ENCODE results near the gene PGAP1. TPM values are rescaled to one million over a fixed set of nuclear protein-coding genes. Genes with fewer than 3 reads are reported as not detected.

The PGAP1 gene
- total RNA-seq, 1 experiment from 2014 or later = 7.1 TPM

GRCh38 chr2:196839574-196839973, 86.9 kb downstream of the PGAP1 start:
- CTCF ChIA-PET = no interaction called here
- no peak overlapping the region for H3K9ac ChIP-seq (ENCODE audit: low read length)
- POLR2A ChIA-PET = no interaction called here
- no peaks in the 10 kb centered on the region for H3K9me2 ChIP-seq (ENCODE audit: insufficient read depth)
- H3K4me3 ChIP-seq (replicated peaks in 1 of 2; ENCODE audit: low read depth in 1 of 2, low read length in 2 of 2) = no peak overlapping the region
- no peak for DNase-seq (ENCODE audit: low read depth, low spot score)
- H3K4me1 ChIP-seq (ENCODE audit: control insufficient read depth in 1 of 2, insufficient read depth in 2 of 2, low read length in 2 of 2) = no peaks in the 10 kb centered on the region
- no peak overlapping the region for H2AFZ ChIP-seq (ENCODE audit: low read depth, low read length, poor library complexity, severe bottlenecking)
- RAD21 ChIA-PET (ENCODE audit: low non-redundant PET in 1 of 2, low total read pairs in 2 of 2, uncharacterized antibody in 2 of 2, unreplicated experiment in 2 of 2) = no interaction called here
- no TSS peak for BruUV-seq (replicated peaks)
- no peaks in the 10 kb centered on the region for H3K27me3 ChIP-seq (ENCODE audit: insufficient read depth, low read length)
- TF ChIP-seq FOSL1 (IDR thresholded peaks at IDR 0.05; ENCODE audit: low read depth) (no peak), SIN3A (IDR thresholded peaks at IDR 0.05; ENCODE audit: low read depth) (no peak), ELF1 (IDR thresholded peaks at IDR 0.05; ENCODE audit: borderline replicate concordance, low read depth) (no peak), POLR2A (IDR thresholded peaks at IDR 0.05; ENCODE audit: borderline replicate concordance, extremely low read depth, insufficient read depth, insufficient read length) (no peak), MAX (IDR thresholded peaks at IDR 0.05) (no peak), TCF7L2 (IDR thresholded peaks at IDR 0.05; ENCODE audit: borderline replicate concordance, extremely low read depth, insufficient read depth, insufficient read length) (no peak), ZNF274 (IDR thresholded peaks at IDR 0.05; ENCODE audit: low read depth, low read length) (no peak), JUND (IDR thresholded peaks at IDR 0.05) (no peak), CBX3 (IDR thresholded peaks at IDR 0.05; ENCODE audit: low read depth) (no peak), SP1 (IDR thresholded peaks at IDR 0.05; ENCODE audit: low read depth) (no peak), EZH2 (IDR thresholded peaks at IDR 0.05) (no peak), CTCF (IDR thresholded peaks at IDR 0.05 in 2 of 3, conservative IDR thresholded peaks at IDR 0.05 in 1 of 3; ENCODE audit: borderline replicate concordance in 1 of 3, insufficient read depth in 1 of 3, low read depth in 2 of 3, low read length in 2 of 3) (no peak), CEBPB (IDR thresholded peaks at IDR 0.05; ENCODE audit: low read depth) (no peak)
- ATAC-seq = no peak
- intact Hi-C loops (cut with micrococcal nuclease) = no loop called here
- H4K20me1 ChIP-seq (ENCODE audit: insufficient read depth) = no peaks in the 10 kb centered on the region
- no peaks in the 10 kb centered on the region for H3K79me2 ChIP-seq (ENCODE audit: insufficient read depth, low read length)
- H3K36me3 ChIP-seq (ENCODE audit: control insufficient read depth in 1 of 2, insufficient read depth in 2 of 2, low read length in 2 of 2) = no peaks in the 10 kb centered on the region; a peak in 2 of 4 replicates
- no peaks in the 10 kb centered on the region for H3K9me3 ChIP-seq (ENCODE audit: control insufficient read depth in 1 of 2, insufficient read depth in 1 of 2, low read depth in 1 of 2, low read length in 2 of 2)
- H3K27ac ChIP-seq (ENCODE audit: low read depth, low read length) = no peak overlapping the region
- H3K4me2 ChIP-seq (ENCODE audit: low read length) = no peak overlapping the region
